Gastrocnemius medialis (tissue), 4 donors: ENCODE data around the gene AKIRIN2. TPM values are rescaled to one million over a fixed set of nuclear protein-coding genes. Genes with fewer than 3 reads are reported as not detected.

Source experiments
- ATAC-seq, 2 donors: fragments of 150-250 bp; one replicate each; pipeline ENCODE4 v1.9.1; 2016
- DNase-seq, 2 donors: peaks; one replicate each; pipeline ENCODE4 v3.0.0-alpha.2; 2019
- H3K27ac ChIP-seq, 4 donors: fragments of 200-600 bp; sonication (generic); 1 replicate in 1 of 4; 2 replicates in 3 of 4; pipeline ENCODE4 v1.5.1; 2016 to 2018; ENCODE audit warnings: mild to moderate bottlenecking in 2 of 4, moderate library complexity in 1 of 4
- H3K27me3 ChIP-seq, 3 donors: fragments of 200-600 bp; sonication (generic) in 2 of 3; 1 replicate in 1 of 3; 2 replicates in 2 of 3; pipeline versions ENCODE4 v1.5.1 to v1.6.0; 2016 to 2019; ENCODE audit warnings: mild to moderate bottlenecking in 1 of 3, moderate library complexity in 1 of 3
- H3K36me3 ChIP-seq, 2 donors: fragments of 200-600 bp; sonication (generic) in 1 of 2; one replicate each; pipeline ENCODE4 v1.5.1; 2017 to 2018
- H3K4me1 ChIP-seq, 2 donors: fragments of 200-600 bp; sonication (generic) in 1 of 2; one replicate each; pipeline ENCODE4 v1.5.1; 2016 to 2017; ENCODE audit warnings: mild to moderate bottlenecking in 2 of 2
- H3K4me3 ChIP-seq, 4 donors: fragments of 200-600 bp; sonication (generic) in 3 of 4; 1 replicate in 1 of 4; 2 replicates in 3 of 4; pipeline ENCODE4 v1.5.1; 2016 to 2019; ENCODE audit warnings: mild to moderate bottlenecking in 2 of 4
- H3K9me3 ChIP-seq, 3 donors: fragments of 200-600 bp; sonication (generic) in 2 of 3; 1 replicate in 1 of 3; 2 replicates in 2 of 3; pipeline ENCODE4 v1.5.1; 2016 to 2019
- CTCF ChIP-seq, 5 experiments: fragments of 450-650 bp in 3 of 5; fragments of 200-600 bp in 2 of 5; sonication (generic) in 2 of 5; IDR thresholded peaks in 4 of 5; conservative IDR thresholded peaks in 1 of 5; 1 replicate in 4 of 5; 2 replicates in 1 of 5; pipeline ENCODE4 v1.5.1; 2016 to 2019; ENCODE audit warnings: antibody characterized with exemption in 5 of 5, mild to moderate bottlenecking in 3 of 5, moderate library complexity in 3 of 5
- POLR2A ChIP-seq, 2 donors: fragments of 450-650 bp; IDR thresholded peaks; one replicate each; pipeline ENCODE4 v1.6.1; 2017; ENCODE audit warnings: antibody characterized with exemption in 2 of 2, mild to moderate bottlenecking in 2 of 2, moderate library complexity in 2 of 2
- in situ Hi-C, 4 donors: fragments of 200-750 bp; cut with MboI; loops; one replicate each; pipeline versions ENCODE4 v1.15.0 to v1.8.0; 2017; ENCODE audit warnings: low sequenced_read_pairs in 4 of 4
- intact Hi-C: fragments of 100-400 bp; cut with DNase I; formaldehyde crosslinking; loops from one replicate; pipeline ENCODE4 v1.15.1; 2023; ENCODE audit warnings: low total_unique reads
- total RNA-seq, 4 donors: library from RNA; depleted of rRNA; stranded (reverse); fragments of >200 nt; gene quantifications; one replicate each; pipeline versions ENCODE4 v1.1.0 to v1.2.3, GENCODE V29; 2016

Gene AKIRIN2
- total RNA-seq, 4 donors from 2014 or later, result 25.6 to 44.5 (median 33.1) TPM

GRCh38 chr6:87672641-87673040 is 29.4 kb downstream of the AKIRIN2 start:
- ATAC-seq (no peak), DNase-seq (no peak)
- in situ Hi-C loops, result no loop called here
- Histone ChIP-seq H3K4me3 (no peak overlapping the region), H3K9me3 (no peaks in the 10 kb centered on the region), H3K27me3 (no peaks in the 10 kb centered on the region), H3K4me1 (peaks cover 44 to 51% of the 10 kb centered on the region in 2 donors), H3K27ac (peak overlapping the region; percentile 83 to 99 (median 84)), H3K36me3 (peaks cover 0 to 46% of the 10 kb centered on the region in 2 donors)
- intact Hi-C loops, result no loop called here
- TF ChIP-seq CTCF (IDR thresholded peaks at IDR 0.05 in 4 of 5, conservative IDR thresholded peaks at IDR 0.05 in 1 of 5), result no peak
- TF ChIP-seq POLR2A (IDR thresholded peaks at IDR 0.05), result no peak

- Histone ChIP-seq H3K4me1 (peaks cover 44 to 51% of the 10 kb centered on the region in 2 donors), H3K9me3 (no peaks in the 10 kb centered on the region), H3K27ac (peak overlapping the region; percentile 83 to 99 (median 84)), H3K4me3 (no peak overlapping the region), H3K27me3 (no peaks in the 10 kb centered on the region), H3K36me3 (peaks cover 0 to 38% of the 10 kb centered on the region in 2 donors)
- no peak for TF ChIP-seq POLR2A (IDR thresholded peaks at IDR 0.05)
- no peak for TF ChIP-seq CTCF (IDR thresholded peaks at IDR 0.05 in 4 of 5, conservative IDR thresholded peaks at IDR 0.05 in 1 of 5)
- ATAC-seq (peak; percentile 95 to 97), DNase-seq (peak; percentile 38 to 68)
- intact Hi-C loops, result loop anchor here (2.0 kb wide), 2 partner anchors 51 to 59 kb away; no protein-coding TSS in a partner anchor
- in situ Hi-C loops, result no loop called here
Observed at GRCh38 chr6:87671555-87672029, 30.4 kb downstream of the AKIRIN2 start.

- peak overlapping the region; percentile 83 to 99 (median 84) for H3K27ac ChIP-seq
- no peaks in the 10 kb centered on the region for H3K27me3 ChIP-seq
- peaks cover 44 to 48% of the 10 kb centered on the region in 2 donors for H3K4me1 ChIP-seq
- DNase-seq (no peak), ATAC-seq (no peak)
- H3K9me3 ChIP-seq, result no peaks in the 10 kb centered on the region
- in situ Hi-C loops (no loop called here), intact Hi-C loops (loop anchor here (2.0 kb wide), 2 partner anchors 52 to 60 kb away; no protein-coding TSS in a partner anchor)
- H3K4me3 ChIP-seq, result no peak overlapping the region
- no peak for TF ChIP-seq CTCF (IDR thresholded peaks at IDR 0.05 in 4 of 5, conservative IDR thresholded peaks at IDR 0.05 in 1 of 5)
- no peak for TF ChIP-seq POLR2A (IDR thresholded peaks at IDR 0.05)
- peaks cover 0 to 35% of the 10 kb centered on the region in 2 donors for H3K36me3 ChIP-seq
Observed at GRCh38 chr6:87670707-87671106, 31.3 kb downstream of the AKIRIN2 start.

- Histone ChIP-seq H3K27me3 (no peaks in the 10 kb centered on the region), H3K9me3 (no peaks in the 10 kb centered on the region), H3K27ac (peak overlapping the region in 1 of 4 donors; percentile 99), H3K4me3 (no peak overlapping the region), H3K36me3 (peaks cover 0 to 23% of the 10 kb centered on the region in 2 donors), H3K4me1 (peaks cover 28 to 38% of the 10 kb centered on the region in 2 donors)
- DNase-seq, result no peak
- in situ Hi-C loops (no loop called here), intact Hi-C loops (loop anchor here (10.0 kb wide), 1 partner anchor 126 kb away; no protein-coding TSS in a partner anchor)
- TF ChIP-seq CTCF (IDR thresholded peaks at IDR 0.05 in 4 of 5, conservative IDR thresholded peaks at IDR 0.05 in 1 of 5) (no peak), POLR2A (IDR thresholded peaks at IDR 0.05) (no peak)
- ATAC-seq, result no peak
Observed at GRCh38 chr6:87669051-87669450, 33.0 kb downstream of the AKIRIN2 start.
